ENCODE results near the gene COX8C. TPM values are rescaled to one million over a fixed set of nuclear protein-coding genes. Genes with fewer than 3 reads are reported as not detected.

COX8C gene
- total RNA-seq, 1 experiment from 2014 or later = not detected

- H3K36me3 ChIP-seq (ENCODE audit: control insufficient read depth in 1 of 2, insufficient read depth in 2 of 2, low read length in 2 of 2) = no peaks in the 10 kb centered on the region
- no peak overlapping the region for H3K4me3 ChIP-seq (replicated peaks in 1 of 2; ENCODE audit: low read depth in 1 of 2, low read length in 2 of 2)
- no peaks in the 10 kb centered on the region for H3K9me2 ChIP-seq (ENCODE audit: insufficient read depth)
- intact Hi-C loops (cut with micrococcal nuclease) = no loop called here
- DNase-seq (ENCODE audit: low read depth, low spot score) (no peak), ATAC-seq (no peak)
- ChIA-PET RAD21 (ENCODE audit: low non-redundant PET in 1 of 2, low total read pairs in 2 of 2, uncharacterized antibody in 2 of 2, unreplicated experiment in 2 of 2) (no interaction called here), CTCF (no interaction called here), POLR2A (no interaction called here)
- H3K79me2 ChIP-seq (ENCODE audit: insufficient read depth, low read length) = peaks cover 92% of the 10 kb centered on the region
- no peaks in the 10 kb centered on the region for H3K27me3 ChIP-seq (ENCODE audit: insufficient read depth, low read length)
- no peaks in the 10 kb centered on the region for H3K9me3 ChIP-seq (ENCODE audit: control insufficient read depth in 1 of 2, insufficient read depth in 1 of 2, low read depth in 1 of 2, low read length in 2 of 2)
- H4K20me1 ChIP-seq (ENCODE audit: insufficient read depth) = no peaks in the 10 kb centered on the region; the same call in 1 of the 2 replicates
- H2AFZ ChIP-seq (ENCODE audit: low read depth, low read length, poor library complexity, severe bottlenecking) = no peak overlapping the region
- TF ChIP-seq SP1 (IDR thresholded peaks at IDR 0.05; ENCODE audit: low read depth) (no peak), TCF7L2 (IDR thresholded peaks at IDR 0.05; ENCODE audit: borderline replicate concordance, extremely low read depth, insufficient read depth, insufficient read length) (no peak), POLR2AphosphoS5 (IDR thresholded peaks at IDR 0.05; ENCODE audit: low read depth, low read length) (no peak), JUND (IDR thresholded peaks at IDR 0.05) (no peak), ZFX (IDR thresholded peaks at IDR 0.05) (no peak), POLR2A (IDR thresholded peaks at IDR 0.05; ENCODE audit: borderline replicate concordance, extremely low read depth, insufficient read depth, insufficient read length) (no peak), SRF (IDR thresholded peaks at IDR 0.05; ENCODE audit: low read depth) (no peak), EGR1 (IDR thresholded peaks at IDR 0.05; ENCODE audit: low read depth) (no peak), CEBPB (IDR thresholded peaks at IDR 0.05; ENCODE audit: low read depth) (no peak), CBX3 (IDR thresholded peaks at IDR 0.05; ENCODE audit: low read depth) (no peak), ZNF274 (IDR thresholded peaks at IDR 0.05; ENCODE audit: low read depth, low read length) (no peak), ZBTB33 (IDR thresholded peaks at IDR 0.05; ENCODE audit: extremely low read depth, insufficient replicate concordance, low read length) (no peak), RAD21 (IDR thresholded peaks at IDR 0.05; ENCODE audit: low read depth) (no peak), ELF1 (IDR thresholded peaks at IDR 0.05; ENCODE audit: borderline replicate concordance, low read depth) (no peak), EZH2 (IDR thresholded peaks at IDR 0.05) (no peak), YY1 (IDR thresholded peaks at IDR 0.05; ENCODE audit: extremely low read depth, insufficient replicate concordance, low read depth, low read length) (no peak)
- TF ChIP-seq, protein P1, sequence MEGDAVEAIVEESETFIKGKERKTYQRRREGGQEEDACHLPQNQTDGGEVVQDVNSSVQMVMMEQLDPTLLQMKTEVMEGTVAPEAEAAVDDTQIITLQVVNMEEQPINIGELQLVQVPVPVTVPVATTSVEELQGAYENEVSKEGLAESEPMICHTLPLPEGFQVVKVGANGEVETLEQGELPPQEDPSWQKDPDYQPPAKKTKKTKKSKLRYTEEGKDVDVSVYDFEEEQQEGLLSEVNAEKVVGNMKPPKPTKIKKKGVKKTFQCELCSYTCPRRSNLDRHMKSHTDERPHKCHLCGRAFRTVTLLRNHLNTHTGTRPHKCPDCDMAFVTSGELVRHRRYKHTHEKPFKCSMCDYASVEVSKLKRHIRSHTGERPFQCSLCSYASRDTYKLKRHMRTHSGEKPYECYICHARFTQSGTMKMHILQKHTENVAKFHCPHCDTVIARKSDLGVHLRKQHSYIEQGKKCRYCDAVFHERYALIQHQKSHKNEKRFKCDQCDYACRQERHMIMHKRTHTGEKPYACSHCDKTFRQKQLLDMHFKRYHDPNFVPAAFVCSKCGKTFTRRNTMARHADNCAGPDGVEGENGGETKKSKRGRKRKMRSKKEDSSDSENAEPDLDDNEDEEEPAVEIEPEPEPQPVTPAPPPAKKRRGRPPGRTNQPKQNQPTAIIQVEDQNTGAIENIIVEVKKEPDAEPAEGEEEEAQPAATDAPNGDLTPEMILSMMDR (IDR thresholded peaks at IDR 0.05 in 2 of 3, conservative IDR thresholded peaks at IDR 0.05 in 1 of 3; ENCODE audit: borderline replicate concordance in 1 of 3, insufficient read depth in 1 of 3, low read depth in 2 of 3, low read length in 2 of 3) = no peak
- TF ChIP-seq, protein P2, sequence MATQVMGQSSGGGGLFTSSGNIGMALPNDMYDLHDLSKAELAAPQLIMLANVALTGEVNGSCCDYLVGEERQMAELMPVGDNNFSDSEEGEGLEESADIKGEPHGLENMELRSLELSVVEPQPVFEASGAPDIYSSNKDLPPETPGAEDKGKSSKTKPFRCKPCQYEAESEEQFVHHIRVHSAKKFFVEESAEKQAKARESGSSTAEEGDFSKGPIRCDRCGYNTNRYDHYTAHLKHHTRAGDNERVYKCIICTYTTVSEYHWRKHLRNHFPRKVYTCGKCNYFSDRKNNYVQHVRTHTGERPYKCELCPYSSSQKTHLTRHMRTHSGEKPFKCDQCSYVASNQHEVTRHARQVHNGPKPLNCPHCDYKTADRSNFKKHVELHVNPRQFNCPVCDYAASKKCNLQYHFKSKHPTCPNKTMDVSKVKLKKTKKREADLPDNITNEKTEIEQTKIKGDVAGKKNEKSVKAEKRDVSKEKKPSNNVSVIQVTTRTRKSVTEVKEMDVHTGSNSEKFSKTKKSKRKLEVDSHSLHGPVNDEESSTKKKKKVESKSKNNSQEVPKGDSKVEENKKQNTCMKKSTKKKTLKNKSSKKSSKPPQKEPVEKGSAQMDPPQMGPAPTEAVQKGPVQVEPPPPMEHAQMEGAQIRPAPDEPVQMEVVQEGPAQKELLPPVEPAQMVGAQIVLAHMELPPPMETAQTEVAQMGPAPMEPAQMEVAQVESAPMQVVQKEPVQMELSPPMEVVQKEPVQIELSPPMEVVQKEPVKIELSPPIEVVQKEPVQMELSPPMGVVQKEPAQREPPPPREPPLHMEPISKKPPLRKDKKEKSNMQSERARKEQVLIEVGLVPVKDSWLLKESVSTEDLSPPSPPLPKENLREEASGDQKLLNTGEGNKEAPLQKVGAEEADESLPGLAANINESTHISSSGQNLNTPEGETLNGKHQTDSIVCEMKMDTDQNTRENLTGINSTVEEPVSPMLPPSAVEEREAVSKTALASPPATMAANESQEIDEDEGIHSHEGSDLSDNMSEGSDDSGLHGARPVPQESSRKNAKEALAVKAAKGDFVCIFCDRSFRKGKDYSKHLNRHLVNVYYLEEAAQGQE (IDR thresholded peaks at IDR 0.05; ENCODE audit: low read depth) = no peak
- H3K27ac ChIP-seq (ENCODE audit: low read depth, low read length) = no peak overlapping the region
- no peak overlapping the region for H3K9ac ChIP-seq (ENCODE audit: low read length)
- H3K4me2 ChIP-seq (ENCODE audit: low read length) = no peak overlapping the region
- BruUV-seq (replicated peaks) = no TSS peak
- H3K4me1 ChIP-seq (ENCODE audit: control insufficient read depth in 1 of 2, insufficient read depth in 2 of 2, low read length in 2 of 2) = peaks cover 0 to 12% of the 10 kb centered on the region in 2 experiments; a peak in 2 of 4 replicates
Measured at GRCh38 chr14:93316716-93317115, 30.3 kb upstream of the COX8C start.
